HG02943 (cell line): Measurements from ENCODE around the gene TMTC2.
"Not testable (repeated sequence)": the region's sequence is repeated elsewhere in the genome, so short reads cannot be mapped to it uniquely, and the experiment has no call there.

Source experiments
- ATAC-seq: cut with Tn5 transposase; IDR thresholded peaks from one replicate; pipeline ENCODE4 v1.9.1; 2021; ENCODE audit warnings: mild to moderate bottlenecking, low read depth, moderate library complexity; ENCODE audit not compliant: unreplicated experiment

The TMTC2 gene

GRCh38 chr12:82781309-82781997, 94.7 kb downstream of the TMTC2 start:
- ATAC-seq: no peak

- no peak for ATAC-seq
Observed at GRCh38 chr12:82783435-82783834, 96.7 kb downstream of the TMTC2 start.

- ATAC-seq: no peak
Observed at GRCh38 chr12:82787016-82787415, 100.3 kb downstream of the TMTC2 start.

- no peak for ATAC-seq
Observed at GRCh38 chr12:82788594-82788993, 101.9 kb downstream of the TMTC2 start.

- ATAC-seq: no peak
Observed at GRCh38 chr12:82789674-82790073, 103.0 kb downstream of the TMTC2 start.

- no peak for ATAC-seq
Observed at GRCh38 chr12:82793751-82794281, 107.1 kb downstream of the TMTC2 start.

- no peak for ATAC-seq
Observed at GRCh38 chr12:82797480-82797879, 110.8 kb downstream of the TMTC2 start.

- no peak for ATAC-seq
Observed at GRCh38 chr12:82800185-82800584, 113.5 kb downstream of the TMTC2 start.

- no peak for ATAC-seq
Observed at GRCh38 chr12:82801951-82802610, 115.4 kb downstream of the TMTC2 start.

GRCh38 chr12:82803201-82803600, 116.5 kb downstream of the TMTC2 start:
- ATAC-seq: no peak

- no peak for ATAC-seq
Observed at GRCh38 chr12:82804601-82805000, 117.9 kb downstream of the TMTC2 start.

- ATAC-seq: not testable (repeated sequence)
Observed at GRCh38 chr12:82805004-82805403, 118.3 kb downstream of the TMTC2 start.

GRCh38 chr12:82805812-82806497, 119.2 kb downstream of the TMTC2 start:
- ATAC-seq: no peak

GRCh38 chr12:82807132-82807737, 120.5 kb downstream of the TMTC2 start:
- ATAC-seq: no peak

- no peak for ATAC-seq
Observed at GRCh38 chr12:82810568-82810967, 123.9 kb downstream of the TMTC2 start.

GRCh38 chr12:82817368-82817767, 130.7 kb downstream of the TMTC2 start:
- ATAC-seq: no peak

GRCh38 chr12:82818271-82819035, 131.7 kb downstream of the TMTC2 start:
- ATAC-seq: no peak

- ATAC-seq: no peak
Observed at GRCh38 chr12:82826505-82826904, 139.8 kb downstream of the TMTC2 start.

- ATAC-seq: no peak
Observed at GRCh38 chr12:82832096-82832495, 145.4 kb downstream of the TMTC2 start.

GRCh38 chr12:82832981-82833380, 146.3 kb downstream of the TMTC2 start:
- ATAC-seq: no peak
